HG02571 (cell line): ENCODE data around the gene CSTPP1.
A peak's percentile ranks its signal among the peaks of the same experiment; 100 is the strongest.
"Not testable (repeated sequence)": the region's sequence is repeated elsewhere in the genome, so short reads cannot be mapped to it uniquely, and the experiment has no call there.

ENCODE experiments used
- ATAC-seq: cut with Tn5 transposase; IDR thresholded peaks from one replicate; pipeline ENCODE4 v1.9.1; 2021; ENCODE audit warnings: mild to moderate bottlenecking, moderate library complexity; ENCODE audit not compliant: unreplicated experiment

Gene CSTPP1

DNA sequence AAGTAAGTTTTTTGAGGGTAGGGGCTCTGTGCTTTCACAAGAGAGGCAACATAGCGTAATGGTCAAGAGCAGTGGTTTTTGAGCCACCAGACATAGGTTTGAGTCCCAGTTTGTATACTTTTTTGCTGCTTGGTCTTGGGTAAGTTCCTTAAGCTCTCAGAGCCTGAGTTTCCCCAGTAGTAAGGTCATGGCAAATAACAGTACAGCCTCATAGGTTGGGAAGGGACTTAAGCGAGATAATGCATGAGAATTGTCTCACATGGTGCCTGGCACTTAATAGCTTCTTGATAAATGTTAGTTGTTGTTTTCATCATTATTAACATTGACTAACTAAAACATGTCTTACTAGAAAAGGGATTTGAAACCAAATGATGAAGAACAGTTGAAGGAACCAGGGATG is 157.0 kb downstream of the CSTPP1 start:
- ATAC-seq, result no peak

DNA sequence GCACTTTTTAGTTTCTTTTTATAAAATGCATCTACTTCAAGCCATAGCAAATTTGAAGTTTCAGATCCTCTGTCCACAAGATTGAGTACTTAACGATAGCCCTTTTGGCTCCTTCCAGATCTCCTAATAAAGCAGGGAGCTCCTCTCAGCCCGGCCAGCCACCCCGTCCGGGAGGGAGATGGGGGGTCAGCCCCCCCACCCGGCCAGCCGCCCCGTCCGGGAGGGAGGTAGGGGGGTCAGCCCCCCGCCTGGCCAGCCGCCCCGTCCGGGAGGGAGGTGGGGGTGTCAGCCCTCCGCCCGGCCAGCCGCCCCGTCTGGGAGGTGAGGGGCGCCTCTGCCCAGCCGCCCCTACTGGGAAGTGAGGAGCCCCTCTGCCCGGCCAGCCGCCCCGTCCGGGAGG is 160.3 kb downstream of the CSTPP1 start:
- ATAC-seq, result not testable (repeated sequence)

DNA sequence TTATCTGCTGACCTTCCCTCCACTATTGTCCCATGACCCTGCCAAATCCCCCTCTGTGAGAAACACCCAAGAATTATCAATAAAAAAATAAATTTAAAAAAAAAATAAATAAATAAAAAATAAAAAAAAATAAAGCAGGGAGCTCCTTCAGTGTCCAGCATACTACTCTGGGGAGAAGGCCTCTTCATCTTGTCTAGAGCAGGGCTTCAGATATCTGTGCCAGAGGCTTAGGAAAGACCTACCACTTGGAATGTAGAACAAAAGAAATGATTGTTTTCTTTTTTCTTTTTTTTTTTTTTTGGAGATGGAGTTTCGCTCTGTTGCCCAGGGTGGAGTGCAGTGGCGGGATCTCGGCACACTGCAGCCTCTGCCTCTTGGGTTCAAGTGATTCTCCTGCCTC is 161.7 kb downstream of the CSTPP1 start:
- not testable (repeated sequence) for ATAC-seq

DNA sequence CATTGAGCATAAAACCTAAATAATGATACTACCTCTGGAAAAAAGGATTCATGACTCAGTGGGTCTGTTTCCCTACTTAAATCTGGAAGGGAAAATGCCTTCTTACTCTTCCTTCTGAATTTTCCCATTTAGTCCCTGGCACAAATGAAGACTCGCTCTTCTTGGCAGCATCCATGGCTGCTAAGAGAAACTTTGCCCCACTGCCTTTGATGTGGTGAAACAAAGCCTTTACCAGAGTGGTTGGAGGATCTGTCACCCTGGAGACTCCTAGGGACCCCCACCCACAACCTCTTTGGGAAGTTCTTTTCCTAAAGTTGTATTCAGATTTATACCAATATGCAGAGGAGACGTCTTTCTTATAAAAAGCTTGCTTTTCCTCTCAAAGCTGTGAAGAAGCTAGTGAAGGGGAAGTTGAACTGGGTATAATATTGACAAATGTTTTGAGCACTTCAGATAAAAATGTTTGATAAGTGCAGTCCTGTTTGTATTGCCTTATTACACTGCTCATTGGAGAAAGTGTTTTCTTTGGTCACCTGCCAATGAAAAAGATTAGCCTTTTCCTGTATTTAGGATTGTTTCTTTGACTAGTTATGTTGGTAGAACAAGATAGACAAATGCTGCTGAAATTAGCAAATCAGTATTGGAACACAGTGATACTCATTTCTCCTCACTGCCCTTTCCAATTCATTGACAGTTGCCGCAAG is 162.8 kb downstream of the CSTPP1 start:
- no peak for ATAC-seq

DNA sequence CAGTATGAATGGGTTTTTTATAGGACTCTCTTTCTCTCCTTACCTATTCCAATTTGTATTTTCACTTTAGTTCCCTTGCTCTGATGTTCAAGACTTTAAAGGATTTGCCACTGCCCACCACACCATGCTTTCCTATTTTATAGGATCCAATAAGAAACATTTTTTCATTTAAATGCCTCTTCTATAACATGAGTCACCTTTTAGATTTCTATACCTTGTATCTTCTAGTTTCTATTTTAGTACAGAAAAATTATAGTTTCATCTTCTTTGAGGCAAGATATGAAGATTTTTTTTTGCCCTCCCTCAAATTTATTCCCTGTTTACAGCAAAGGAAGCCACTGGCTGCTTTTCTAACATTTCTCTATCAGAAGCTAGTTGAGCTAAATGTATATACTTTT is 163.4 kb downstream of the CSTPP1 start:
- no peak for ATAC-seq

DNA sequence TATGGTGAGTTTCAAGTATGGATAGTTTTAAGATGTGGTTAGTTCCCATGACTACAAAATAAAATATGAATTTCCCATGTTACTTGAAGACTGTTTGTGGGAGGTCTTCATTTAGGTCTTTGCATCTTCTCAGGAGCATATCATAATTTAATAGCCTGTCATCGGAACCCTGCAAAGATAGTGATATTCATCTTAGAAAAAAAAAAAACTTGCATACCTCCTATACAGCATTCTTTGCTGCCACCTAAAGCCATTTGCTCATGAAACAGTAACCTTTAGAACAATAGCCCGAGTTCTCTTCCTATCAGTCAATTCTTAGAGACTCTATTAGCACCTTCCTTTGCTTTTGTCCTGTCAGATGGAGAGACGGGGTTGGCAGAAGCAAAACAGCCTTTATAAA is 164.8 kb downstream of the CSTPP1 start:
- ATAC-seq, result no peak

DNA sequence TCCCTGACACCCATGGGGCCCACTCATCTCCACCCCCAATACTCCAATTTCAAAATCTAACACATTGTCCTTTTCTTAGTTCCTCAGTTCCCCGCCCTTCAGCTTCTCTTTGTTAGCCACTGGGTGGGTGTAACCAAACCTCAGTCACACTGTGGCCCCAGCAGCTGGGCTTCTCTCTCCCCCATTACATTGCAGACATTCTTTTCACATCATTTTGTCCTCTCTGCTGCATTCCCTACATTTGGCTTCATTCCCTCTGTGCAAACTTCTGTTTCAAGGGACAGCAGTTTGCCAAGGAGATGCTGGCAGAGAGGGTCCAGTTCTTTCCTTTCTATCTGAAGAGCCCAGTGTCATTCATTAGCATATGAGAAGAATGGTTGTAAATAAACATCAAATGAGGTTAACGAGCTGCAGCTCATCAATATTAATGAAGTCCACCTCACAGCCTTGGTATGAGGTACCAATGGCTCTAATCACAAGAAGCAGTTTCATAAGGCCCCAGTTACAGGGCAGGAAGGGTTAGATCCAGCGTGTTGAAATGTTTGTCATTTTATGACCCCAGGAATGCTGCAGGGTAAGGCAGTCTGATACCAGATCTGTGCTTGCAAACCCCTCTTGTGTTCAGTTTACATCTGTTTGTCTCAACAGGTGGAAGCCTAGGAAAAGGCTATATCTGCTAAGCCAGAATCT is 167.8 kb downstream of the CSTPP1 start:
- no peak for ATAC-seq

DNA sequence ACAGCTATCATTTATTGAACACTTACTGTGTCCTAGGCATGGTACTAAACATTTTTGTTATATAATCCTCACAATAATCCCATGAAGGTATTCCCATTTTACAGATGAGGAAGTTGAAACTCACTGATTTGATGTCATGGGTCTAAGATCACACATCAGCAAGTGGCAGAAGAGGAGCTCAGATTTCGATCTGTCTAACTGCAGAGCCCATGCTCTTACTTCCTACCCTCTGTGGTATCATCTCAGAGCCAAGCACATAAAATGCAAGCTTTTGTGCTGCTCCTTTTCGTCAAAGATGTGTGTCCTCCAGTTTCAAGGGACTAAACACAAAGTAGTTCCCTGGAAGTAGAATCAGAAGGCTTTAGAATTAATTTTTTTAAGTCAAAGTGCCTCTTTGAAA is 169.0 kb downstream of the CSTPP1 start:
- ATAC-seq, result no peak

DNA sequence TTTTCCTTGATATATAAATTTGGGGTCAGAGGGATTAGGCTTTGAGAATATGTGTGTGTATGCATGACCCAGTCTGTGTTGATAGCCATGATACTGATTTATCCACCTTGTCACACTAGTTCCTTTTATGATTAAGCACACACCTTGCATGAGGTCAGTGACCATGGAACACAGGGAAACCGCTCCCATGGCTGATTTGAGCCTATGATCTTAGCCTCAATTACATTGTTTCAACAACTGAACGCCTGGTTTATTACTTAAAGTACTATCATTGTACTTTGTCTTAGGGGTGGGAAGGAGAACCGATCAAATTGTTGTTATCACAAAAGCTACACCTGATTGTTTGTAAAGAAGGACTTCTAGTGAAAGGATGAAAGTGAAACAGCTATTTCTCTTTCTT is 169.4 kb downstream of the CSTPP1 start:
- ATAC-seq, result no peak

DNA sequence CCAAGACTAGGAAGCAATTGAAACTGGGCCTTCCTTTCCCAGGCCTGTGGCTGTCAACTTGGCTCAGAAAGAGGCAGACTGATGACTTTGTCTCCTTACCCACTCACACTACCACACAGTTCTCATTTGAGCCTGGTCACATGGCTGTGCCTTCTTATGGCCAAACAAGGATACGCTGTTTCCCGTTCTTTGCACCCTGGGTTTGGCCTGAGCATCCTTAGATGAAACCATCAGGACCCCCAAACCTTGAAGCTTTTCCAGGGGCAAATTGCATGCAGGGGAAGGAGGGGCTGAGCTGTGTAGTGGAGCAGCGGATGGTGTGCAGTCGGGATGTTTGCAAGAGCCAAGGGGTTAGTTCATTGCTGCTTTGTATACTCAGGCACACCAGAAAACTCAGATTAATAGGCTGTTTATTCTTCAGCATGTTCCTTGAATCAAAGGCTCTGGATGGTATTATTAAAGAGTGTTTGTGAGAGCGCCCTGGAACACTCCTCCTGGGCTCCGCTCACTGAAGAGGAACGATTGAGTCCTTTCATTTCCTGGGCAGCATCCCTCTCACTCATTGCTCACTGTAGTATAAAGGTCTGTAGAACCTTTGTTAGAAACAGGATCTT is 170.3 kb downstream of the CSTPP1 start:
- no peak for ATAC-seq

DNA sequence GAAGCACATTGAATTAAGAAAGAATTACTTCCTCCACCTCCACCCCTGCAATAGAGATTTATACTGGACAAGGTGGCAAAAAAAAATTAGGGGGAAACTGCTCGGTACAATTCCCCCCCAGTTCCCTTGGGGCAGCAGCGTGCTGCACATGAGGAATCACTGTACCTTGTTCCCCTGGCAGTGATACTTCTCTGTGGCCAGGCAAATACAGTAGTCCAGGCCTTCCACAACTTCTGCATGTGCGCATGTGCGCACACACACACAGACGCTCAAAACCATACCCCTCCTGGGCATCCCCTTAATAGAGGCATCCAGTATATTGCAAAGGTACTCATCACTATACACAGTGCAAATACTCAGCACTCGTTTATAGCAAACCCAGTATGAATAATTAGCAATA is 171.2 kb downstream of the CSTPP1 start:
- ATAC-seq, result no peak

DNA sequence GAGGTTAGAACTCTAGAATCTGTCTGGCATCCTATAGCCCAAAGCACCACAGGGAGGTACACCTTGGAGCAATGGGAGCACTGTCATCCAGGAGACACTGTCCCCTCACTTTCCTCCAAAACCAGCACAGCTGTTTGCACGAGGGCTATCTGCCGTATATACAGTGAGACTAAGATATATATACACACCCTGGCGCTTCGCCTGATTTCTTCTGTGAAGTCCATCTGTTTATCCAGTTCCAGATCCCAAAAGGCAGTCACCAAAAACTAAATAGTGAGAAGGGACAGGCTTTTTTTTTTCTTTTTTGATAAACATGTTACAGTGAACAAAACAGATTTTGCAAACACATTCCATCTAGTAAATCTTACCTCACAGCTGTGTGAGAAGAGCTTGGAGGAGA is 171.7 kb downstream of the CSTPP1 start:
- ATAC-seq, result no peak

DNA sequence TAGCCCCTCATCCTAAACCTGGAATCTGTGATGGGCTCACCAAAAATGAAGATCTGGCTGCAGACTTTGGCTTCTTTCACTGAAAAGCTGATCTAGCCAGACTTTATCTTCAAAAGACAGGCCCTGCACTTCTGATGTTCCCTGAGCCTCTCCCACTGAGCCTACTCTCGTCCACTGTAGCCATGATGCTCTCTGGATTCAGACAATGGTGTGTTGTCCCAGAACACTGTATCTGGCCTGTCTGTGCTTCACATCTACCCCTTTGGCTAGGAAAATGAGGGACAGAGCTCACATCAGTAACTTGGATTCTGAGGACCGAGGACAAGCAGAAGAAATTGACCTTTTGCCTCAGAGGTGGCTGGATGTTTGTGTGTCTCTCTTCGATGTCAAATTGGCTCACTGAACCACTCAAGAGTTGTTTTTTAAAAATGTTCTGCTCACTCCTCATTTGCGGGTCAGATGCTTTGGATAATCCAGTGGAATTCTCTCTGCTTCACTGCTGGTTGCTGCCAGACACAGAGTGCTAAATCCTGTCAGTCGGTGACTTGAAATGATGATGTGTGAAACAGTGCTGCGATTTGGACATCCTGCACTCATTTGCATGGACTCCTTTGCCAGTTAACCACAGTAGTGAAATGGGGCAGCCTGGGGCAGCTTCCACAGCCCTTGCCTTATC is 172.6 kb downstream of the CSTPP1 start:
- ATAC-seq, result no peak

DNA sequence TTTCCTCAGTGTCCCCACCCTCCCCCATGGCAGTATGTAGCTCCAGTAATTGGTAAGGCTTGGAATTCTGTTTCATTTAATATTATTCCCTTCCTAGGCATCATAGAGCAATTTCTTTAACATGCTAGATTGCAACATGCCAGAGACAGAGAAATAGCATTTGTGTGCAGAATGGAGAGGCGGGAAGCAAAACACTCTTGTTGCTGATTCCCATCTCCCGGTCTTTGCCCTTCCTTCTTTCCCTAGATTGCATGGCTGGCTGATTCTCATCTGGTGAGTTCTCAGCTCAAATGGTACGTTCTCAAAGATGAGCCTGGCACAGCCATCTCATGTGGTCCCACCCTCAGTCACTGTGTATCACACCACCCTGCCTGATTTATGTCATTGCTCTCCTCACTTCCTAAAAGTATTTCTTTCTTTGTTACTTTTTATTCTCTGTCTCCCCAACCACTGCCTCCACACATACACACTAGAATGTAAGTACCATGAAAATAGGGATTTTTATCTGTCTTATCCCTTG is 173.2 kb downstream of the CSTPP1 start:
- ATAC-seq, result no peak

DNA sequence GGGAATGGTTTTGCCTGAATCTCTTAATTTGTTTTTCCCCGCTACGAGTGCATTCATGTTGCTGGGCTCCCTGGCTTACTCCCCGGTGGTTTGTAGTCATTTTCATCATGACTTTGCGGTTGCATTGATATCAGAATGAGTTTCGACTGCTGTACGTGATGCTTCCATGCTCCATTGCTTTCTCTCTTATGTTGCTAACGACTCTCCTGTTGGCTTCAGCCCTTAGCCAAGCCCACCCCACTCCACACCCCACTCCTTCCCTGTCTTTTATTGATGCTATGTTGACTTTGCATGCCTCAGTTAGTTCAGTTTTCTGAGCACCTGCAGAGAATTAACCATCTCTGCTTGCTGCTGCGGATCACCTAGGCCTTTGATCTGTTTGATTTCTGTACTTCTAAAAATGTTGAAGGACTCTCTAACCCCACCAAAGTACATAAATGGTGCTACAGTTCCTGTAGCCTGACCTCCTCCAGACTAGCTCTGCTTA is 174.8 kb downstream of the CSTPP1 start:
- ATAC-seq, result peak; percentile 72

DNA sequence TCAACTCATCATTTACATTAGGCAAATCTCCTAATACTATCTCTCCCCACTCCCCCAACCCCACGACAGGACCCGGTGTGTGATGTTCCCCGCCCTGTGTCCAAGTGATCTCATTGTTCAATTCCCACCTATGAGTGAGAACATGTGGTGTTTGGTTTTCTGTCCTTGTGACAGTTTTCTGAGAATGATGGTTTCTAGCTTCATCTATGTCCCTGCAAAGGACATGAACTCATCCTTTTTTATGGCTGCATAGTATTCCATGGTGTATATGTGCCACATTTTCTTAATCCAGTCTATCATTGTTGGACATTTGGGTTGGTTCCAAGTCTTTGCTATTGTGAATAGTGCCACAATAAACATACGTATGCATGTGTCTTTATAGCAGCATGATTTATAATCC is 176.4 kb downstream of the CSTPP1 start:
- ATAC-seq, result not testable (repeated sequence)

DNA sequence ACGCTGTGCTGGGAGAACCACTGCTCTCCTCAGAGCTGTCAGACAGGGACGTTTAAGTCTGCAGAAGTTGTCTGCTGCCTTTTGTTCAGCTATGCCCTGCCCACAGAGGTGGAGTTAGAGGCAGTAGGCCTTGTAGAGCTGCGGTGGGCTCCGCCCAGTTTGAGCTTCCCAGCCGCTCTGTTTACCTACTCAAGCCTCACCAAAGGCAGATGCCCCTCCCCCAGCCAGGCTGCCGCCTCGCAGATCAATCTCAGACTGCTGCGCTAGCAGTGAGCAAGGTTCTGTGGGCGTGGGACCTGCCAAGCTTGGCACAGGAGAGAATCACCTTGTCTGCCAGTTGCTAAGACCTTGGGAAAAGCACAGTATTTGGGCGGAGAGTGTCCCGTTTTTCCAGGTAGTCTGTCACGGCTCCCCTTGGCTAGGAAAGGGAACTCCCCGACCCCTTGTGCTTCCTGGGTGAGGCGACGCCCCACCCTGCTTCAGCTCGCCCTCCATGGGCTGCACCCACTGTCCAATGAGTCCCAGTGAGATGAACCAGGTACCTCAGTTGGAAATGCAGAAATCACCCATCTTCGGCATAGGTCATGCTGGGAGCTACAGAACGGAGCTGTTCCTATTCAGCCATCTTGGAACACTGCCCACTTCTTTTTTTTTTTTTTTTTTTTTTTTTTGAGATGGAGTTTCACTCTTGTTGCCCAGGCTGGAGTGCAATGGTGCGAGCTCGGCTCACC is 182.6 kb downstream of the CSTPP1 start:
- not testable (repeated sequence) for ATAC-seq

DNA sequence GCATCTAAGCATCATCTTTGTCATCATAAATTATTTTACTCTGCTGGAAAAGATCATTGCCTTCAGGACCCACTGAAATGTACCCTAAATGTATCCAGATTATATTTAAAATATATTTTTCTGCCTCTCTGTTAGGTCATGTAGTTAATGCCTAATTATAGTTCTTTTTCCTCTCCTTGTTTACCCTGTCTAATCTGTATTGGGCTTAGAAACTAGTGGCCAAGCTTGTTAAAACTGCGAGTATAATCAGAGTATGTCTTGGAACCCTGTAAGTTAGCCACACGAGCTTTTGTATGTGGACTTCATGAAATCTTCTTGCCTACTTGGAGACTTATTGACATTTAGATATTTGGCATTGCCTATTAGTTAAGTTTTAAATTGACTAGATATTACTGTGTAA is 184.5 kb downstream of the CSTPP1 start:
- ATAC-seq, result no peak

DNA sequence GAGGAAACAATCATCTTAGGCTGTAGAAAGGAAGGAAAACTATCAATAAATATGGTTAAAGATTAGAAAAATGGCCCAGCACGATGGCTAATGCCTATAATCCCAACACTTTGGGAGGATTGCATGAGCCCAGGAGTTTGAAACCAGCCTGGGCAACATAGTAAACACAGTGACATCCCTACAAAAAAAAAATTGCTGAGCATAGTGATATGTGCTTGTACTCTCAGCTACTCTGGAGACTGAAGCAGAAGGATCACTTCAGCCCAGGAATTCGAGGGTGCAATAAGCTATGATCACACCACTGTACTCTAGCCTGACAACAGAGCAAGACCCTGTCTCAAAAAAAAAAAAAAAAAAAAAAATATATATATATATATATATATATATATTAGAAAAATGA is 185.2 kb downstream of the CSTPP1 start:
- ATAC-seq, result no peak

DNA sequence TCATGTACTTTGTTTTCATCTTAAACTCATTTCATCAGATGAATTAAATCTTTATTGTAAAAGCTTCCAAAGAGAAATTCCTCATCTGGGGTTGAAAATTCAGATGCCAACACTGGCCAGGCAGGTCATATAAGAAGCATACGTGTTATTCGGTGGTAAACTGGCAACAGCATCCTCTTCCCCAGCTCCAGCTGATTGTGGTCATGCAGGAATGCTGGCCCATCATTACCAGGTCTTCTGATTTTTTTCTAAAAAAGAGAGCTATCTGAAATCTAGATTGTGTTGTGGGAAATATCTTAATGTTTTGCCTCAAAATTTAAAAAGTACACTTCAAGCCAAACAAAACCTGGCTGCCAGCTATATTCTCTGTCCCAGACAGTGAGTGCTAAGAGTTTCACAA is 186.5 kb downstream of the CSTPP1 start:
- no peak for ATAC-seq

DNA sequence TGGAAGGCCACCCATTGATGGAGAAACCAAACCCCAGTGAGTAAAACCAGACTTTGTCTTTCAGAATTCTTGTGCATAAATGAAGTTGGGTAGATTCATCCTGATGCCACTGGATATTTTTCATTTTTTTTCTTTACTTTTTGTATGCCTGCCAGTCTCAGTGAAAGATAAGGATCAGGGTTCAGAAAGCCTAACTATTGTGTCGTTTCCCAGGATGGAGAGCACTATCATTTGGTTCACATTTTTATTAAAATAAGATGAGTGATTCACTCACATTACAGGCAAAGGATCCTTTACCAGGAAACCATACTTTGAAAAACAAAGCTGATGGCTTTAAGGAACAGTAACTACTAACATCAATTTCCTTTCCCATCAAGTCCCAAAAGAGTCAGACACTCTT is 188.1 kb downstream of the CSTPP1 start:
- no peak for ATAC-seq
